K562 (cell line): ENCODE results near the gene TFF2. TPM values are rescaled to one million over a fixed set of nuclear protein-coding genes. Genes with fewer than 3 reads are reported as not detected.
A peak's percentile ranks its signal among the peaks of the same experiment; 100 is the strongest.

Experiments
- BRCA1 ChIP-seq, 2 experiments: fragments of 450-650 bp in 1 of 2; sonication (generic) in 1 of 2; formaldehyde crosslinking in 1 of 2; IDR thresholded peaks; 2 replicates each; pipeline versions ENCODE4 v1.5.0 to v1.6.1; 2017 to 2020; ENCODE audit warnings: mild to moderate bottlenecking in 1 of 2, missing genetic modification reagents in 1 of 2
- CBFA2T2 ChIP-seq: fragments of 450-650 bp; conservative IDR thresholded peaks from 2 replicates; pipeline ENCODE4 v1.6.1; 2017; ENCODE audit warnings: mild to moderate bottlenecking
- CREB5 ChIP-seq: fragments of 250-450 bp; sonication (Bioruptor Pico); IDR thresholded peaks from 2 replicates; pipeline ENCODE4 v1.5.0; 2020; ENCODE audit warnings: mild to moderate bottlenecking
- NFE2 ChIP-seq: IDR thresholded peaks from 2 replicates; pipeline ENCODE4 v1.6.1; 2014; ENCODE audit warnings: antibody characterized with exemption, low read depth
- NRF1 ChIP-seq, 2 experiments: fragments of 450-650 bp; IDR thresholded peaks in 1 of 2; conservative IDR thresholded peaks in 1 of 2; 2 replicates each; pipeline ENCODE4 v1.6.1; 2014; ENCODE audit warnings: mild to moderate bottlenecking in 2 of 2
- SIX5 ChIP-seq, 2 experiments: IDR thresholded peaks; 2 replicates each; pipeline ENCODE4 v1.6.1; 2011; ENCODE audit warnings: low read length in 2 of 2, borderline replicate concordance in 1 of 2, low read depth in 1 of 2, mild to moderate bottlenecking in 1 of 2, moderate library complexity in 1 of 2; ENCODE audit not compliant: insufficient read depth in 1 of 2
- SMARCA4 ChIP-seq: fragments of 450-650 bp; IDR thresholded peaks from 2 replicates; pipeline ENCODE4 v1.6.1; 2016
- SMARCE1 ChIP-seq: fragments of 450-650 bp; IDR thresholded peaks from 2 replicates; pipeline ENCODE4 v1.7.1; 2016; ENCODE audit warnings: mild to moderate bottlenecking
- ZNF224 ChIP-seq: sonication (generic); formaldehyde crosslinking; IDR thresholded peaks from 2 replicates; pipeline ENCODE4 v1.8.0; 2022; ENCODE audit warnings: mild to moderate bottlenecking, missing genetic modification reagents
- ZNF655 ChIP-seq: fragments of 250-450 bp; sonication (Bioruptor Pico); IDR thresholded peaks from 2 replicates; pipeline ENCODE4 v1.5.0; 2021
- ZNF785 ChIP-seq: fragments of 250-450 bp; sonication (Bioruptor Pico); IDR thresholded peaks from 2 replicates; pipeline ENCODE4 v1.4.0; 2020; ENCODE audit warnings: mild to moderate bottlenecking
- polyA plus RNA-seq, 8 experiments: library from polyadenylated mRNA; depleted of rRNA in 4 of 8; stranded (reverse) in 5 of 8; unstranded in 3 of 8; fragments of >200 nt; fragmentation: Nextera tagmentation in 2 of 8; fragmentation: Illumina TruSeq in 1 of 8; extraction: Ambion mirVana in 2 of 8; extraction: Trizol in 1 of 8; gene quantifications; 2 replicates each; pipeline versions ENCODE4 v1.2.1 to v1.2.3, GENCODE V29; 2011 to 2014; ENCODE audit warnings: inconsistent platforms in 1 of 8, missing spikeins in 1 of 8
- total RNA-seq, 7 experiments: library from RNA; depleted of rRNA in 6 of 7; stranded (reverse); fragments of >200 nt in 6 of 7; fragmentation: Illumina TruSeq in 2 of 7; extraction: Trizol in 2 of 7; gene quantifications; 2 replicates each; pipeline versions ENCODE4 v1.2.1 to v1.2.3, GENCODE V29; 2011 to 2021; ENCODE audit warnings: low replicate concordance in 1 of 7

TFF2 gene
- total and polyA plus RNA-seq, 9 of the 15 experiments (the other 6 are each of a cell fraction or from before 2014, with no cell fraction given) = not detected

GRCh38 chr21:42373196-42373907 is 22.6 kb upstream of the TFF2 start (continued):
- TF ChIP-seq CREB5 (CRISPR knock-in tag) = no peak
- TF ChIP-seq NFE2 = peak; percentile 48; the same call in 1 of the 2 replicates
- no peak for TF ChIP-seq CBFA2T2
- TF ChIP-seq SIX5 (IDR thresholded peaks at IDR 0.05; ENCODE audit: borderline replicate concordance in 1 of 2, insufficient read depth in 1 of 2, low read depth in 1 of 2, low read length in 2 of 2) = no peak
- TF ChIP-seq NRF1 (conservative IDR thresholded peaks at IDR 0.05 in 1 of 2, IDR thresholded peaks at IDR 0.05 in 1 of 2) = peak; percentile 80 to 83
- no peak for TF ChIP-seq SMARCE1
- no peak for TF ChIP-seq ZNF655 (CRISPR knock-in tag)
- TF ChIP-seq ZNF224 (CRISPR knock-in tag) = no peak
- TF ChIP-seq BRCA1 (IDR thresholded peaks at IDR 0.05) = no peak
- TF ChIP-seq BRCA1 (CRISPR knock-in tag; IDR thresholded peaks at IDR 0.05) = no peak
- TF ChIP-seq ZNF785 (CRISPR knock-in tag) = no peak
- TF ChIP-seq SMARCA4 = no peak
